Transverse colon (tissue), 4 donors: ENCODE measurements around the gene LEFTY1. TPM values are rescaled to one million over a fixed set of nuclear protein-coding genes. Genes with fewer than 3 reads are reported as not detected.
A peak's percentile ranks its signal among the peaks of the same experiment; 100 is the strongest.

Experiments
- DNase-seq: peaks from one replicate; pipeline ENCODE4 v3.0.0-alpha.2; 2019
- H3K27ac ChIP-seq, 4 donors: fragments of 200-600 bp; sonication (generic); 2 replicates each; pipeline ENCODE4 v1.5.1; 2016 to 2018; ENCODE audit warnings: inconsistent platforms in 4 of 4
- H3K27me3 ChIP-seq: fragments of 200-600 bp; sonication (generic); 2 replicates; pipeline ENCODE4 v1.5.1; 2017; ENCODE audit warnings: inconsistent platforms
- H3K36me3 ChIP-seq, 4 donors: fragments of 200-600 bp; sonication (generic); 2 replicates each; pipeline ENCODE4 v1.5.1; 2017 to 2019; ENCODE audit warnings: inconsistent platforms in 4 of 4
- H3K4me1 ChIP-seq, 4 donors: fragments of 200-600 bp; sonication (generic); 2 replicates each; pipeline ENCODE4 v1.5.1; 2017 to 2020; ENCODE audit warnings: inconsistent platforms in 4 of 4
- H3K4me3 ChIP-seq, 4 donors: fragments of 200-600 bp; sonication (generic); 1 replicate in 1 of 4; 2 replicates in 3 of 4; pipeline versions ENCODE4 v1.5.1 to v1.6.1; 2017 to 2019; ENCODE audit warnings: inconsistent platforms in 4 of 4
- H3K9me3 ChIP-seq, 2 donors: fragments of 200-600 bp; sonication (generic); 2 replicates each; pipeline ENCODE4 v1.5.1; 2017 to 2019; ENCODE audit warnings: inconsistent platforms in 2 of 2
- EP300 ChIP-seq: sonication (generic); formaldehyde crosslinking; IDR thresholded peaks from one replicate; pipeline ENCODE4 v1.6.1; 2017; ENCODE audit warnings: antibody characterized with exemption, low read depth
- POLR2A ChIP-seq: fragments of 450-650 bp; IDR thresholded peaks from one replicate; pipeline ENCODE4 v1.6.1; 2016; ENCODE audit warnings: antibody characterized with exemption, mild to moderate bottlenecking, moderate library complexity
- POLR2AphosphoS5 ChIP-seq, 3 donors: sonication (generic); formaldehyde crosslinking; IDR thresholded peaks; one replicate each; pipeline ENCODE4 v1.6.1; 2016; ENCODE audit warnings: antibody characterized with exemption in 3 of 3
- WGBS, 2 donors: methylation state at CpG; one replicate each; pipeline ENCODE4 v1.1.5; 2018; ENCODE audit warnings: low coverage in 1 of 2; 5-methylcytosine and 5-hydroxymethylcytosine counted together
- in situ Hi-C, 4 donors: fragments of 200-750 bp; cut with MboI; loops; one replicate each; pipeline versions ENCODE4 v1.15.0 to v1.15.1; 2017; ENCODE audit warnings: low sequenced_read_pairs in 3 of 4, low pct_ligation_motif_present in 1 of 4, low pct_unique_long_range_greater_than_20kb in 1 of 4
- intact Hi-C: fragments of 100-400 bp; cut with DNase I; formaldehyde crosslinking; loops from one replicate; pipeline ENCODE4 v1.15.1; 2023; ENCODE audit warnings: low total_unique reads
- total RNA-seq, 4 donors: library from RNA; depleted of rRNA; stranded (reverse); fragments of >200 nt; gene quantifications; one replicate each; pipeline ENCODE4 v1.1.0, GENCODE V29; 2016
- TF ChIP-seq, protein P1 (sequence below), 5 experiments: fragments of 200-600 bp in 3 of 5; fragments of 450-650 bp in 2 of 5; sonication (generic) in 3 of 5; IDR thresholded peaks; 1 replicate in 2 of 5; 2 replicates in 3 of 5; pipeline ENCODE4 v1.5.1; 2016 to 2017; ENCODE audit warnings: antibody characterized with exemption in 5 of 5, inconsistent platforms in 3 of 5, mild to moderate bottlenecking in 2 of 5, moderate library complexity in 1 of 5

The LEFTY1 gene
- total RNA-seq, 4 donors from 2014 or later = 86.0 to 320 (median 214) TPM

DNA sequence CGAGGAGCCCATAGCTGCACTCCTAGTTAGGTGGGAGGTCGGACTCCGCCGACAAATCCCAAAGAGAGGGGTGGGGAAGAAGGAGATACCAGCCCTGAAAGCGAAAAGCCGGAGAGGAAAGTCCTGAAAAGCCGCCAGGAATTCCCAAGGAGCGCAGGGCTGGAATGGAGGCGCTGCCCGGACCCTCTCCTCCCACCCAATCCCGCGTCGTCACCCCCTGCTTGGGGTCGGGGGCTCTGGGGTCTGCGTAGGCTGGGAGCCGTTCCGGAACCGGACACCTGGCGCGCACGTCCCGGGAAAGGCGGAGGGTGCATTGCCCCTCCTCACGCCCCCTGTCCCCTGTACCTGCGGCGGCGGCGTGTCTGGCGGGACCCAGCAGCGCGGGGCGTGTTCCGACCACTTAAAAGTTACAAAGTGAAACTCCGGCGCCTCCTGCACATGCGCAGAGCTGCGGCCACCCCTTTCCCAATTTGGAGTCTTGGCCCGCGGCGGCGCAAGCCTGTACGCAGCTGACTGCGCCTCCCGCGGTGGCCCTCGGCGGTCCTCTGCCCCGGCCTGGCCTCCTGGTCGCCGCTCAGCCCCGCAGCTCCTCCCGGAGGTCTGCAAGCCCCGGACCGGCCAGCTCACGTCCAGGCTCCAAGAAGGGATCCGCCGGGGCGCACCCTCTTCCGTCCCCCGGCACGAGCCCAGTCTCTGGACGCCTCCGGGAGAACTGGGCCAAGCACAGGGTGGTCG, 6.8 kb downstream of the LEFTY1 start, which contains the start of gene TMEM63A:
Gene TMEM63A, minus strand, starts transcription at position 422 of the 735 bp plus-strand sequence. CDS start 4,800 bp downstream, outside the sequence.
- H3K36me3 ChIP-seq = no peaks in the 10 kb centered on the region
- WGBS, 2 donors = 0% methylated on average over 52 of the region's 64 CpGs; no CpG with 5 or more reads in 1 of the 2 donors
- TF ChIP-seq, protein P1, sequence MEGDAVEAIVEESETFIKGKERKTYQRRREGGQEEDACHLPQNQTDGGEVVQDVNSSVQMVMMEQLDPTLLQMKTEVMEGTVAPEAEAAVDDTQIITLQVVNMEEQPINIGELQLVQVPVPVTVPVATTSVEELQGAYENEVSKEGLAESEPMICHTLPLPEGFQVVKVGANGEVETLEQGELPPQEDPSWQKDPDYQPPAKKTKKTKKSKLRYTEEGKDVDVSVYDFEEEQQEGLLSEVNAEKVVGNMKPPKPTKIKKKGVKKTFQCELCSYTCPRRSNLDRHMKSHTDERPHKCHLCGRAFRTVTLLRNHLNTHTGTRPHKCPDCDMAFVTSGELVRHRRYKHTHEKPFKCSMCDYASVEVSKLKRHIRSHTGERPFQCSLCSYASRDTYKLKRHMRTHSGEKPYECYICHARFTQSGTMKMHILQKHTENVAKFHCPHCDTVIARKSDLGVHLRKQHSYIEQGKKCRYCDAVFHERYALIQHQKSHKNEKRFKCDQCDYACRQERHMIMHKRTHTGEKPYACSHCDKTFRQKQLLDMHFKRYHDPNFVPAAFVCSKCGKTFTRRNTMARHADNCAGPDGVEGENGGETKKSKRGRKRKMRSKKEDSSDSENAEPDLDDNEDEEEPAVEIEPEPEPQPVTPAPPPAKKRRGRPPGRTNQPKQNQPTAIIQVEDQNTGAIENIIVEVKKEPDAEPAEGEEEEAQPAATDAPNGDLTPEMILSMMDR (IDR thresholded peaks at IDR 0.05) = peak; percentile 23 to 57 (median 35)
- TF ChIP-seq EP300 (no peak), POLR2A (peak; percentile 84), POLR2AphosphoS5 (IDR thresholded peaks at IDR 0.05) (peak; percentile 87 to 90 (median 90))
- DNase-seq = peak; percentile 94
- peak within 1 kb of the TSS; percentile 81 to 97 (median 94) for H3K4me3 ChIP-seq
- in situ Hi-C loops (no loop called here), intact Hi-C loops (no loop called here)
- H3K27ac ChIP-seq = peak within 1 kb of the TSS; percentile 93 to 98 (median 98)
- no peaks in the 10 kb centered on the region for H3K9me3 ChIP-seq
- no peaks in the 10 kb centered on the region for H3K27me3 ChIP-seq
- H3K4me1 ChIP-seq = peaks cover 41 to 56% (median 48%) of the 10 kb centered on the region in 4 donors

DNA sequence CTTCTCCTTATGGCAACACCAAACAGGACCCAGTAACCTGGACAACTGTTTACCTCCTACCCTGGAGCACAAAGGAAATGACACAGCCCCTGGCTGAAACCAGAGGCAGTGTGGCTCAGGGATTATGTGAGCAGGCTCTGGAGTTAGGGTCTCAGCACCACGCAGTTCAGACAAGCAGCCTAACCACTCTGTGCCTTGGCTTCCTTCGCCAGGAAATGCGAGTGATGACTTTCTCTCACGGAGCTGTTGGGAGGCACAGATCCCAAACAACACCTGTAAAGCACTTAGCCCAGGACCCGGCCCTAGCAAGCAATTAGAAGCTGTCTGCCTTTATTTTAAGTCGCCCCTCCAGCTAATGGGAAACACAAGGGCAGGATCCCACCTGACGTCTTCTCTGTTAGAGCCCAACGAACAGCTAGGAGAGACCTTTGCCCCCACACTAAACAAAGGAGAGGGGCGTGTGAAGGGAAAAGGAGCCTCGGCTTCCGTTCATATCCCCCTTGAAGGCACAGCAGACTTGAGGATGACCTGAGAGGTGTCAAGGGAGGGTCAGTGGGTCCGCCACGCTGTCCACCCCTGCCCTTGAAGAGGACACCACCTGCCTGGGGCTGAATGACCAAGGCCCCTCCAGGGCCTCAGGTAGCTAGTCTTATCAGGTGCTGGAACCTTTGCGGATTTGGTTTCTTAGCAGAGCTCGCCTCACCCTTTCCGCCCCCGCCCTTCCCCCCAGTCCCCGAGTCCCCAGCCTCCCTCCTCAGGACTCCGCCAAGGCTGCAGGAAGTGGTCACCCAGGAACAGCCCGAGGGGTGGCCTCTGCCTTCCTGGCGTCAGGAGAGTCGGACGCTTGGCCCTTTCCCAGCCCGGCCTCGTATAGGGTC, 7.6 kb downstream of the LEFTY1 start:
- Histone ChIP-seq H3K27me3 (no peaks in the 10 kb centered on the region), H3K9me3 (no peaks in the 10 kb centered on the region), H3K4me1 (peaks cover 44 to 64% (median 55%) of the 10 kb centered on the region in 4 donors), H3K4me3 (peak overlapping the region; percentile 81 to 97 (median 94)), H3K36me3 (no peaks in the 10 kb centered on the region), H3K27ac (peak overlapping the region; percentile 93 to 98 (median 98))
- no peak for TF ChIP-seq POLR2A
- no peak for TF ChIP-seq EP300
- TF ChIP-seq, protein P1 (IDR thresholded peaks at IDR 0.05) = no peak
- no peak for TF ChIP-seq POLR2AphosphoS5 (IDR thresholded peaks at IDR 0.05)
- in situ Hi-C loops = no loop called here
- 7% methylated on average over 17 of the region's 25 CpGs; no CpG with 5 or more reads in 1 of the 2 donors for WGBS, 2 donors
- peak; percentile 75 for DNase-seq
- intact Hi-C loops = no loop called here

DNA sequence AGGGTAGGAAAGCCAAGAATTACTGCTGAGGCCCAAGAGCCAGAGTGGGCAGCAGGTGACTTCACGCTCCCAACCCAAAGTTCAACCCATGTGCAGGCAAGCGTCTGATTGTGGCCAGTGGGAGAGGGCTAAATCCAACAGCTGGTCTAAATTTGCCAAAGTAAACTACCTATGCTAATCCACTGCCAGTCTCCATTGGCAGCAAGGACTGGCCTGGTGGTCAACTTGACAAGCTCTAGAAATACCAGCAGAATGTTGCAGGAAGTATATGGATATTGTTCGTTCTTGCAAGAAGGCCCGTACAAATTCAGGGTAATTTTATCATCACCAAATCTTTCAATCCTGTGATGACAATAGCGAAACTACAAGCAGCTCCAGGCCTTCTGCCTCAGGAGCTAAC, 8.3 kb downstream of the LEFTY1 start:
- TF ChIP-seq POLR2AphosphoS5 (IDR thresholded peaks at IDR 0.05) (no peak), POLR2A (no peak), EP300 (no peak)
- TF ChIP-seq, protein P1 (IDR thresholded peaks at IDR 0.05) = no peak
- in situ Hi-C loops (no loop called here), intact Hi-C loops (no loop called here)
- no peak for DNase-seq
- Histone ChIP-seq H3K9me3 (no peaks in the 10 kb centered on the region), H3K27me3 (no peaks in the 10 kb centered on the region), H3K36me3 (no peaks in the 10 kb centered on the region), H3K4me3 (peak overlapping the region in 2 of 4 donors; percentile 81 to 92), H3K4me1 (peaks cover 44 to 69% (median 58%) of the 10 kb centered on the region in 4 donors), H3K27ac (peak overlapping the region; percentile 93 to 98 (median 98))
- WGBS, 2 donors = 20 to 31% methylated on average over 2 to 5 of the region's 5 CpGs

DNA sequence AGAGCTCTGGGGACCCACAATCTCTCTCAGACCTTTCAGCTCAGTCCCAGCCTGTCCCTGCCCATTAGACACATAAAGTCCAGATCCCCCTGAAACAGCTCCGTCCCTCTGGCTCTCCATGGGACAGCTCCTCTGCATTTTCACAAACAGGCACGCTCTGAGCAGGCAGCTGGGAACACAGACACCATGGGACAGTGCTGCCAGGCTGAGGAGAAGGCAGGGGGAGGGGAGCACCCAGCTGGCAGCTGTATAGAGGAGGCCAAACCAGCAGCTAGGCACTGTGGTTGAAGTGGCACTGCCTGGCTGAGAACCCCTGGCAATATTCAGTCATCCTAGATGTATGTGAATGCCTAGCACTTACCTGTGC, 8.7 kb downstream of the LEFTY1 start:
- TF ChIP-seq POLR2A = no peak
- no peak for TF ChIP-seq POLR2AphosphoS5 (IDR thresholded peaks at IDR 0.05)
- no peak for TF ChIP-seq EP300
- TF ChIP-seq, protein P1 (IDR thresholded peaks at IDR 0.05) = no peak
- Histone ChIP-seq H3K27me3 (no peaks in the 10 kb centered on the region), H3K4me3 (peak overlapping the region in 2 of 4 donors; percentile 19 to 92), H3K36me3 (no peaks in the 10 kb centered on the region), H3K27ac (peak overlapping the region; percentile 93 to 98 (median 98)), H3K9me3 (no peaks in the 10 kb centered on the region), H3K4me1 (peaks cover 44 to 74% (median 62%) of the 10 kb centered on the region in 4 donors)
- in situ Hi-C loops = no loop called here
- DNase-seq = peak; percentile 54
- intact Hi-C loops = no loop called here
- 61% methylated on average over 2 of the region's 2 CpGs; no CpG with 5 or more reads in 1 of the 2 donors for WGBS, 2 donors
